Measurements from ENCODE around the gene UGT1A7.

Gene UGT1A7

GRCh38 chr2:233818639-233819621, 137.2 kb downstream of the UGT1A7 start:
- Histone ChIP-seq H3K9me3 (ENCODE audit: severe bottlenecking) (no peaks in the 10 kb centered on the region), H3K27me3 (ENCODE audit: insufficient read depth, poor library complexity, severe bottlenecking) (no peaks in the 10 kb centered on the region), H3K4me3 (ENCODE audit: severe bottlenecking) (no peak overlapping the region), H3K36me3 (ENCODE audit: low read depth) (no peaks in the 10 kb centered on the region), H3K27ac (ENCODE audit: poor library complexity, severe bottlenecking) (no peak overlapping the region), H3K4me1 (ENCODE audit: insufficient read depth, poor library complexity, severe bottlenecking) (no peaks in the 10 kb centered on the region)
- no peak for ATAC-seq (ENCODE audit: low read depth)
- peak; percentile 41 for DNase-seq (ENCODE audit: low spot score)
- TF ChIP-seq, protein P1, sequence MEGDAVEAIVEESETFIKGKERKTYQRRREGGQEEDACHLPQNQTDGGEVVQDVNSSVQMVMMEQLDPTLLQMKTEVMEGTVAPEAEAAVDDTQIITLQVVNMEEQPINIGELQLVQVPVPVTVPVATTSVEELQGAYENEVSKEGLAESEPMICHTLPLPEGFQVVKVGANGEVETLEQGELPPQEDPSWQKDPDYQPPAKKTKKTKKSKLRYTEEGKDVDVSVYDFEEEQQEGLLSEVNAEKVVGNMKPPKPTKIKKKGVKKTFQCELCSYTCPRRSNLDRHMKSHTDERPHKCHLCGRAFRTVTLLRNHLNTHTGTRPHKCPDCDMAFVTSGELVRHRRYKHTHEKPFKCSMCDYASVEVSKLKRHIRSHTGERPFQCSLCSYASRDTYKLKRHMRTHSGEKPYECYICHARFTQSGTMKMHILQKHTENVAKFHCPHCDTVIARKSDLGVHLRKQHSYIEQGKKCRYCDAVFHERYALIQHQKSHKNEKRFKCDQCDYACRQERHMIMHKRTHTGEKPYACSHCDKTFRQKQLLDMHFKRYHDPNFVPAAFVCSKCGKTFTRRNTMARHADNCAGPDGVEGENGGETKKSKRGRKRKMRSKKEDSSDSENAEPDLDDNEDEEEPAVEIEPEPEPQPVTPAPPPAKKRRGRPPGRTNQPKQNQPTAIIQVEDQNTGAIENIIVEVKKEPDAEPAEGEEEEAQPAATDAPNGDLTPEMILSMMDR (IDR thresholded peaks at IDR 0.05; ENCODE audit: poor library complexity, severe bottlenecking), result no peak

GRCh38 chr2:233819884-233820773, 138.4 kb downstream of the UGT1A7 start:
- H3K27me3 ChIP-seq (ENCODE audit: insufficient read depth, poor library complexity, severe bottlenecking), result no peaks in the 10 kb centered on the region
- H3K4me1 ChIP-seq (ENCODE audit: insufficient read depth, poor library complexity, severe bottlenecking), result no peaks in the 10 kb centered on the region
- ATAC-seq (ENCODE audit: low read depth) (no peak), DNase-seq (ENCODE audit: low spot score) (peak; percentile 38)
- H3K36me3 ChIP-seq (ENCODE audit: low read depth), result no peaks in the 10 kb centered on the region
- H3K27ac ChIP-seq (ENCODE audit: poor library complexity, severe bottlenecking), result no peak overlapping the region
- no peak overlapping the region for H3K4me3 ChIP-seq (ENCODE audit: severe bottlenecking)
- no peaks in the 10 kb centered on the region for H3K9me3 ChIP-seq (ENCODE audit: severe bottlenecking)
- TF ChIP-seq, protein P1 (IDR thresholded peaks at IDR 0.05; ENCODE audit: poor library complexity, severe bottlenecking), result no peak

DNA sequence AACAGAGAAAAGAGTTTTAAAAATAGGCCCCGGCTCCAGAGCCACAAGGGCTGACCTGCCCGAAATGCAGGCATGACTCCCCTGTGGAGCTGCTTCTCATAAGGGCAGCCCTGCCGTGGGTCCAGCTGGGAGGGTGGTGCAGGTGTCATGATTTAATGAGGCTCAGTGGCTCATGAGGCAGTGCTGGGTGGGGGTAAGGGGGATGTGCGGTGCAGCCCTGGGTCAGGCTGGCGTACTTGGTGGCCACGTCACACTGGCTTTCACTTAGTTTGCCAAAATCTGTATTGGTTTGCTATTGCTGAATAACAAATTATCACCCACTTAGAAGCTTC, 139.0 kb downstream of the UGT1A7 start:
- no peak overlapping the region for H3K27ac ChIP-seq (ENCODE audit: poor library complexity, severe bottlenecking)
- no peaks in the 10 kb centered on the region for H3K4me1 ChIP-seq (ENCODE audit: insufficient read depth, poor library complexity, severe bottlenecking)
- H3K36me3 ChIP-seq (ENCODE audit: low read depth), result no peaks in the 10 kb centered on the region
- no peaks in the 10 kb centered on the region for H3K27me3 ChIP-seq (ENCODE audit: insufficient read depth, poor library complexity, severe bottlenecking)
- peak; percentile 37 for DNase-seq (ENCODE audit: low spot score)
- no peak for ATAC-seq (ENCODE audit: low read depth)
- H3K4me3 ChIP-seq (ENCODE audit: severe bottlenecking), result no peak overlapping the region
- TF ChIP-seq, protein P1 (IDR thresholded peaks at IDR 0.05; ENCODE audit: poor library complexity, severe bottlenecking), result no peak
- H3K9me3 ChIP-seq (ENCODE audit: severe bottlenecking), result no peaks in the 10 kb centered on the region

GRCh38 chr2:233821196-233821595, 139.5 kb downstream of the UGT1A7 start:
- Histone ChIP-seq H3K36me3 (ENCODE audit: low read depth) (no peaks in the 10 kb centered on the region), H3K4me1 (ENCODE audit: insufficient read depth, poor library complexity, severe bottlenecking) (no peaks in the 10 kb centered on the region), H3K27me3 (ENCODE audit: insufficient read depth, poor library complexity, severe bottlenecking) (no peaks in the 10 kb centered on the region), H3K4me3 (ENCODE audit: severe bottlenecking) (no peak overlapping the region), H3K27ac (ENCODE audit: poor library complexity, severe bottlenecking) (no peak overlapping the region), H3K9me3 (ENCODE audit: severe bottlenecking) (no peaks in the 10 kb centered on the region)
- TF ChIP-seq, protein P1 (IDR thresholded peaks at IDR 0.05; ENCODE audit: poor library complexity, severe bottlenecking), result no peak
- ATAC-seq (ENCODE audit: low read depth) (no peak), DNase-seq (ENCODE audit: low spot score) (peak; percentile 2)
